Fibroblast of skin of right biceps (primary cell): ENCODE measurements around the gene CHST13.

Experiments used
- DNase-seq: peaks from one replicate; pipeline ENCODE4 v3.0.0-alpha.2; 2013

Gene CHST13

GRCh38 chr3:126523745-126524428 is at the start of gene CHST13:
Gene CHST13 (plus strand): TSS chr3:126524155. CDS start chr3:126524333, 178 bp downstream.
- DNase-seq: peak; percentile 36

- peak; percentile 9 for DNase-seq
Measured at GRCh38 chr3:126474498-126475412, 49.2 kb upstream of the CHST13 start.

- peak; percentile 94 for DNase-seq
Measured at GRCh38 chr3:126475413-126476114, 48.4 kb upstream of the CHST13 start, which contains the start of gene ZXDC. Gene ZXDC (minus strand): TSS chr3:126475891. CDS start chr3:126475865, 26 bp downstream.

GRCh38 chr3:126476166-126477060 is 47.5 kb upstream of the CHST13 start:
- peak; percentile 22 for DNase-seq

GRCh38 chr3:126477061-126477380 is 46.9 kb upstream of the CHST13 start:
- DNase-seq: no peak

- DNase-seq: no peak
Measured at GRCh38 chr3:126478581-126479310, 45.2 kb upstream of the CHST13 start.

- no peak for DNase-seq
Measured at GRCh38 chr3:126479642-126480041, 44.3 kb upstream of the CHST13 start.

GRCh38 chr3:126480206-126480605 is 43.7 kb upstream of the CHST13 start:
- DNase-seq: no peak

GRCh38 chr3:126480861-126481260 is 43.1 kb upstream of the CHST13 start:
- no peak for DNase-seq

GRCh38 chr3:126481808-126482502 is 42.0 kb upstream of the CHST13 start:
- no peak for DNase-seq

GRCh38 chr3:126482503-126483255 is 41.3 kb upstream of the CHST13 start:
- DNase-seq: no peak

GRCh38 chr3:126483321-126483761 is 40.6 kb upstream of the CHST13 start:
- DNase-seq: no peak

GRCh38 chr3:126484148-126484547 is 39.8 kb upstream of the CHST13 start:
- DNase-seq: no peak

- no peak for DNase-seq
Measured at GRCh38 chr3:126484662-126485061, 39.3 kb upstream of the CHST13 start.

- no peak for DNase-seq
Measured at GRCh38 chr3:126485176-126485897, 38.6 kb upstream of the CHST13 start.

- DNase-seq: no peak
Measured at GRCh38 chr3:126485956-126486355, 38.0 kb upstream of the CHST13 start.

GRCh38 chr3:126486360-126486847 is 37.6 kb upstream of the CHST13 start:
- DNase-seq: peak; percentile 5

GRCh38 chr3:126487151-126487771 is 36.7 kb upstream of the CHST13 start:
- DNase-seq: peak; percentile 14

GRCh38 chr3:126488185-126488584 is 35.8 kb upstream of the CHST13 start:
- DNase-seq: no peak
